ENCODE results near the gene SLC38A3. TPM values are rescaled to one million over a fixed set of nuclear protein-coding genes. Genes with fewer than 3 reads are reported as not detected.

The SLC38A3 gene
- total RNA-seq, 4 donors from 2014 or later, result not detected

DNA sequence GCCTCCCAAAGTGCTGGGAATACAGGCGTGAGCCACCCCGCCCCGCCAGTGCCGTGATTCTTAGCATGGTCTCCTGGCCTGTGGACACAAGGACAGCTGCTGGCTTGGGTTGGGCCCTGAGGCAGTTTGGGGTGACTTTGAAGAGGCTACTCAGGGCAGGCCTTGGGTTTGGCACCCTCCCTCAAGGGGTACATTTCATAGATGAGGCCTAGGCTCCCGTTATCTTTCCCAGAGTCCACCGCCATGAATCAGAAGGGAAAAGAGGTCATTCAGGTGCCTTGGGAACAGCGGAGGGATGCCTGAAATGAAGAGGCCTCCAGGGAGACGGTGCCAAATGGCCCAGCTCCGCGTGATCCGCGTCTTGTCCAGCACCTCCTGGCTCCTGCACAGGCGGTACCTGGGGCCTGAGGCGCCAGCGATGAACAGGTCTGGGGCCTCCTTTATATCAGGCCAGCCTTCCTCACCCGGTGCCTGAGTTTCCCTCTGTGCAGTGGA, 40.2 kb downstream of the SLC38A3 start:
- H3K9me3 ChIP-seq, result no peaks in the 10 kb centered on the region
- peak overlapping the region in 2 of 4 donors; percentile 44 to 66 for H3K4me3 ChIP-seq
- H3K27ac ChIP-seq, result peak overlapping the region; percentile 87 to 97 (median 92)
- peaks cover 0 to 10% (median 0%) of the 10 kb centered on the region in 3 donors for H3K36me3 ChIP-seq
- intact Hi-C loops (cut with DNase I), result no loop called here
- no peak for TF ChIP-seq POLR2A (IDR thresholded peaks at IDR 0.05)
- TF ChIP-seq, protein P1, sequence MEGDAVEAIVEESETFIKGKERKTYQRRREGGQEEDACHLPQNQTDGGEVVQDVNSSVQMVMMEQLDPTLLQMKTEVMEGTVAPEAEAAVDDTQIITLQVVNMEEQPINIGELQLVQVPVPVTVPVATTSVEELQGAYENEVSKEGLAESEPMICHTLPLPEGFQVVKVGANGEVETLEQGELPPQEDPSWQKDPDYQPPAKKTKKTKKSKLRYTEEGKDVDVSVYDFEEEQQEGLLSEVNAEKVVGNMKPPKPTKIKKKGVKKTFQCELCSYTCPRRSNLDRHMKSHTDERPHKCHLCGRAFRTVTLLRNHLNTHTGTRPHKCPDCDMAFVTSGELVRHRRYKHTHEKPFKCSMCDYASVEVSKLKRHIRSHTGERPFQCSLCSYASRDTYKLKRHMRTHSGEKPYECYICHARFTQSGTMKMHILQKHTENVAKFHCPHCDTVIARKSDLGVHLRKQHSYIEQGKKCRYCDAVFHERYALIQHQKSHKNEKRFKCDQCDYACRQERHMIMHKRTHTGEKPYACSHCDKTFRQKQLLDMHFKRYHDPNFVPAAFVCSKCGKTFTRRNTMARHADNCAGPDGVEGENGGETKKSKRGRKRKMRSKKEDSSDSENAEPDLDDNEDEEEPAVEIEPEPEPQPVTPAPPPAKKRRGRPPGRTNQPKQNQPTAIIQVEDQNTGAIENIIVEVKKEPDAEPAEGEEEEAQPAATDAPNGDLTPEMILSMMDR (IDR thresholded peaks at IDR 0.05), result no peak
- H3K4me1 ChIP-seq, result peaks cover 79 to 100% (median 96%) of the 10 kb centered on the region in 3 donors
- no peaks in the 10 kb centered on the region for H3K27me3 ChIP-seq
- 31 to 35% methylated on average over 3 to 6 of the region's 16 CpGs for WGBS, 2 donors
- no peak for DNase-seq

DNA sequence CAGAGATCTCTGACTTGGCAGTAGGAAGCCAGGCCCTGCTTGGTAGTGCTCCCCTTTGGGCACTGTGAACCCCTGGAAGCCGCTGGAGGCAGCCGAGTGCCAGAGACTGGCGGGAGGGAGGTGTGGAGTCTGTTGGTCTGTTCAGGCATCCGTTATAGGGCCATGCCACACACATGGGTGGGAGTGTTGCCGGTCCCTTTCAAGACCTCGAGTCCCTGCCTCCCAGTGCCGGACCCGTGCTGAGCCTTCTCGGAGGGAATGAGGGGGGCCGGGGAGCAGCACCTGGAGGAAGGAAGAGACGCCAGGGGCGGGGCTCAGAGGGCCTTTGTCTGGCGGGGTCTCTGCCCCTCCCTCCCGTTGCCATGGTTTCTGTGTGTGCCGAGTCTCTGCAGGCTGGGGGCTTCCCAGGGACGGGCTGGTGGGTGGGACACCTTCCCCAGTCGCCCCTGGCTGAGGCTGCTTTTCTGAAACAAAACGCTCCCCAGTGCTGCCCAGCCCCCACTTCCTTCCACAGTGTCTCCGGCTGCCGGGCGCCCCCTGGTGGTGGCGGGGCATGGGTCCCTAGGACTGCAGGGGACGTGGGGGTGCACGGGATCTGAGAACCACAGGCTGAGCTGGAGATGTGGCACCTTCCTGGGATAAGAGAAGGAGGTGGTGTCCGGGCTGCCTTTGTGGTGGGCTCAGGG, 40.9 kb downstream of the SLC38A3 start:
- TF ChIP-seq, protein P1 (IDR thresholded peaks at IDR 0.05), result peak; percentile 97 to 99 (median 98)
- TF ChIP-seq POLR2A (IDR thresholded peaks at IDR 0.05), result no peak
- 0 to 2% methylated on average over 1 to 10 of the region's 25 CpGs for WGBS, 2 donors
- Histone ChIP-seq H3K27ac (peak overlapping the region; percentile 87 to 97 (median 92)), H3K27me3 (no peaks in the 10 kb centered on the region), H3K9me3 (no peaks in the 10 kb centered on the region), H3K4me3 (peak overlapping the region; percentile 32 to 66 (median 44)), H3K4me1 (peaks cover 79 to 100% (median 90%) of the 10 kb centered on the region in 3 donors), H3K36me3 (peaks cover 0 to 16% (median 0%) of the 10 kb centered on the region in 3 donors)
- peak; percentile 47 for DNase-seq
- intact Hi-C loops (cut with DNase I), result no loop called here

DNA sequence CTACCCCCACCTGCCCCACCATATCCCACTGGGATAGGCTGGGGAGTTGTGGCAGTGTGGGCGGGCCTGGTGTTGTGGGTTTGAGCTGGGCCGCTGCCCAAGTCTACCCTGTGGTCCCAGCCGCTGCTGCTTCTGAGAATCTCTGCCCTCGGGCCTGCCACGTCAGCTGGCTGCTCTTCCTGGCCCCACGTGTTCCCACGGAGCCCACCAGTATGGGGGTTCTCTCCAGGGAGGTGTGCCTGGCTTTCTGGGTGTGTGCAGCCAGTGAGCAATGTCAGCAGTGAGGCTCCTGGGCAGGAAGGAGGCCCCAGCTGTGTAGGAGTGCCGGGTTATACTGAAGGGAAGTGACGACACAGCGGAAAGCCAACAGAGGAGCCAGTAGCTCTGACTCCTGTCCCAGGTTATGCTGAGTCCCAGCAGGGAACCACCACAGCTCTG, 41.5 kb downstream of the SLC38A3 start:
- intact Hi-C loops (cut with DNase I), result no loop called here
- DNase-seq, result no peak
- WGBS, 2 donors, result no CpG with 5 or more reads among the region's 10 CpGs
- TF ChIP-seq POLR2A (IDR thresholded peaks at IDR 0.05), result peak in 1 of 4 donors; percentile 41
- TF ChIP-seq, protein P1 (IDR thresholded peaks at IDR 0.05), result peak in 1 of 6 experiments; percentile 18
- Histone ChIP-seq H3K4me1 (peaks cover 79 to 100% (median 88%) of the 10 kb centered on the region in 3 donors), H3K27me3 (no peaks in the 10 kb centered on the region), H3K9me3 (no peaks in the 10 kb centered on the region), H3K36me3 (peaks cover 0 to 22% (median 0%) of the 10 kb centered on the region in 3 donors), H3K4me3 (peak overlapping the region in 3 of 4 donors; percentile 44 to 66 (median 45)), H3K27ac (peak overlapping the region; percentile 87 to 97 (median 92))

DNA sequence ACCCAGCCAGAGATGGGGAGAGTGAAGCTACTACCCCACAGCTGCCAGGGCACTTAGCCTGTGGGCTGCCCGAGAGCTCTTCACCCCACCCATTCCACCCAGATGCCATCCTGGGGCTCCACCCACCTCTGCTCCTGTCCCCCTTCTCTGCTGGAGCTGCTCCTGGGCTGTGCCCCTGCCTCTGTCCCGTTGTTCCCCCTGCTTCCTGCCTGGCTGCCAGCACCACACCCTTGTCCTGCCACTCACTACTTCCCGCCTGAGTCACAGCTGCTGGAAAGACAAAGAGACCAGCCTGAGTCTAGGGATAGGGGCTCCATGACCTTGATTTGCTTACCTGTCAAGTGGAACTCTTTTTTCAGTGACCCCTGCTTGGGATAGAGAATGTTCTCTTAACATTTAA, 43.3 kb downstream of the SLC38A3 start:
- peaks cover 64 to 99% (median 79%) of the 10 kb centered on the region in 3 donors for H3K4me1 ChIP-seq
- no peak for DNase-seq
- intact Hi-C loops (cut with DNase I), result no loop called here

More for the DNA sequence above, 43.3 kb downstream of the SLC38A3 start:
- 0 to 11% methylated on average over 3 of the region's 3 CpGs for WGBS, 2 donors
- Histone ChIP-seq H3K27me3 (no peaks in the 10 kb centered on the region), H3K36me3 (peaks cover 0 to 40% (median 14%) of the 10 kb centered on the region in 3 donors), H3K4me3 (no peak overlapping the region), H3K9me3 (no peaks in the 10 kb centered on the region), H3K27ac (peak overlapping the region; percentile 87 to 97 (median 92))
- no peak for TF ChIP-seq POLR2A (IDR thresholded peaks at IDR 0.05)
- TF ChIP-seq, protein P1 (IDR thresholded peaks at IDR 0.05), result peak in 1 of 6 experiments; percentile 4

All from esophagus squamous epithelium (tissue), 5 donors.